HCT116 (cell line): Measurements from ENCODE around the gene ARL4A. TPM values are rescaled to one million over a fixed set of nuclear protein-coding genes. Genes with fewer than 3 reads are reported as not detected.

Source experiments
- ATAC-seq: fragments of 200-7000 bp; cut with Tn5 transposase; 2 replicates; pipeline ENCODE4 v1.9.1; 2020; ENCODE audit warnings: mild to moderate bottlenecking, moderate library complexity
- BruUV-seq: library from RNA; stranded (reverse); fragments of 400-500 nt; replicated peaks from 2 replicates; lab custom pipeline; 2021; lab: Mats Ljungman, UMichigan
- CTCF ChIA-PET: fragments of 300-600 bp; sonication (Branson Sonifier 250); formaldehyde crosslinking; loops from one replicate; lab custom pipeline; 2021; ENCODE audit warnings: antibody characterized with exemption; lab: Charles Lee
- POLR2A ChIA-PET: fragments of 300-600, 350-600 bp; sonication (Branson Sonifier 250); formaldehyde crosslinking; loops from one replicate; lab custom pipeline; 2021; ENCODE audit warnings: antibody characterized with exemption; lab: Charles Lee
- RAD21 ChIA-PET, 2 experiments: fragments of 300-600 bp; sonication (Branson Sonifier 250); formaldehyde crosslinking; loops; one replicate each; lab custom pipeline; 2023; ENCODE audit warnings: low total read pairs in 2 of 2; ENCODE audit not compliant: uncharacterized antibody in 2 of 2, unreplicated experiment in 2 of 2, low non-redundant PET in 1 of 2; lab: Charles Lee
- DNase-seq: peaks from one replicate; pipeline ENCODE4 v3.0.0-alpha.2; 2010; ENCODE audit warnings: low read depth, low spot score
- H2AFZ ChIP-seq: fragments of 200-600 bp; shearing (Covaris generic), sonication (generic); 2 replicates; pipeline ENCODE4 v1.6.1; 2017; ENCODE audit warnings: low read depth, mixed run types, mixed read lengths, antibody characterized with exemption, low read length; ENCODE audit not compliant: poor library complexity, severe bottlenecking
- H3K27ac ChIP-seq: 2 replicates; pipeline ENCODE4 v1.5.1; 2012; ENCODE audit warnings: low read depth, low read length
- H3K27me3 ChIP-seq: fragments of 200-600 bp; sonication (generic); 2 replicates; pipeline ENCODE4 v1.6.1; 2016; ENCODE audit warnings: mixed run types, low read length, mixed read lengths; ENCODE audit not compliant: insufficient read depth
- H3K36me3 ChIP-seq, 2 experiments: fragments of 200-500 bp in 1 of 2; fragments of 200-600 bp in 1 of 2; sonication (Bioruptor generic) in 1 of 2; sonication (generic) in 1 of 2; 2 replicates each; pipeline versions ENCODE4 v1.5.1 to v1.6.1; 2014 to 2016; ENCODE audit warnings: low read length in 2 of 2, inconsistent platforms in 1 of 2, mixed read lengths in 1 of 2, mixed run types in 1 of 2; ENCODE audit not compliant: insufficient read depth in 2 of 2, control insufficient read depth in 1 of 2
- H3K4me1 ChIP-seq, 2 experiments: fragments of 200-600 bp in 1 of 2; sonication (generic) in 1 of 2; 2 replicates each; pipeline versions ENCODE4 v1.5.1 to v1.6.1; 2012 to 2017; ENCODE audit warnings: low read length in 2 of 2, inconsistent platforms in 1 of 2, mild to moderate bottlenecking in 1 of 2, mixed read lengths in 1 of 2, mixed run types in 1 of 2, moderate library complexity in 1 of 2; ENCODE audit not compliant: insufficient read depth in 2 of 2, control insufficient read depth in 1 of 2
- H3K4me2 ChIP-seq: fragments of 200-600 bp; sonication (generic); 2 replicates; pipeline ENCODE4 v1.6.1; 2017; ENCODE audit warnings: mixed run types, low read length, mixed read lengths
- H3K4me3 ChIP-seq, 2 experiments: fragments of 200-600 bp in 1 of 2; sonication (generic) in 1 of 2; replicated peaks in 1 of 2; 2 replicates each; pipeline ENCODE4 v1.5.1; 2011 to 2016; ENCODE audit warnings: low read length in 2 of 2, control low read depth in 1 of 2, low read depth in 1 of 2, mild to moderate bottlenecking in 1 of 2, mixed read lengths in 1 of 2, mixed run types in 1 of 2
- H3K79me2 ChIP-seq: fragments of 200-600 bp; sonication (generic); 2 replicates; pipeline ENCODE4 v1.6.1; 2017; ENCODE audit warnings: mild to moderate bottlenecking, mixed run types, low read length, moderate library complexity, mixed read lengths; ENCODE audit not compliant: insufficient read depth
- H3K9ac ChIP-seq: fragments of 200-600 bp; sonication (generic); 2 replicates; pipeline ENCODE4 v1.6.1; 2016; ENCODE audit warnings: low read length, mixed read lengths
- H3K9me2 ChIP-seq: fragments of 200-600 bp; sonication (generic), shearing (Covaris generic); 2 replicates; pipeline ENCODE4 v1.6.1; 2017; ENCODE audit warnings: mixed run types, mild to moderate bottlenecking, moderate library complexity; ENCODE audit not compliant: insufficient read depth
- H3K9me3 ChIP-seq, 2 experiments: fragments of 200-500 bp in 1 of 2; fragments of 200-600 bp in 1 of 2; sonication (Bioruptor generic) in 1 of 2; sonication (generic) in 1 of 2; 2 replicates each; pipeline ENCODE4 v1.6.1; 2014 to 2017; ENCODE audit warnings: low read length in 2 of 2, mixed read lengths in 2 of 2, inconsistent platforms in 1 of 2, low read depth in 1 of 2, mild to moderate bottlenecking in 1 of 2, mixed run types in 1 of 2, moderate library complexity in 1 of 2; ENCODE audit not compliant: control insufficient read depth in 1 of 2, insufficient read depth in 1 of 2
- H4K20me1 ChIP-seq: fragments of 200-600 bp; sonication (generic), shearing (Covaris generic); 2 replicates; pipeline ENCODE4 v1.6.1; 2017; ENCODE audit warnings: mixed run types, mild to moderate bottlenecking, moderate library complexity; ENCODE audit not compliant: insufficient read depth
- CEBPB ChIP-seq: IDR thresholded peaks from 2 replicates; pipeline ENCODE4 v1.6.1; 2012; ENCODE audit warnings: low read depth
- EGR1 ChIP-seq: IDR thresholded peaks from 2 replicates; pipeline ENCODE4 v1.6.1; 2012; ENCODE audit warnings: low read depth
- ELF1 ChIP-seq: IDR thresholded peaks from 2 replicates; pipeline ENCODE4 v1.6.1; 2012; ENCODE audit warnings: low read depth, borderline replicate concordance
- EZH2 ChIP-seq: fragments of 200-600 bp; sonication (generic); IDR thresholded peaks from 2 replicates; pipeline ENCODE4 v1.6.1; 2017; ENCODE audit warnings: antibody characterized with exemption, mixed run types
- EZH2phosphoT487 ChIP-seq: fragments of 200-600 bp; IDR thresholded peaks from 2 replicates; pipeline ENCODE4 v1.6.1; 2018; ENCODE audit warnings: antibody characterized with exemption, borderline replicate concordance
- JUND ChIP-seq: IDR thresholded peaks from 2 replicates; pipeline ENCODE4 v1.6.1; 2012
- POLR2A ChIP-seq: IDR thresholded peaks from 2 replicates; pipeline ENCODE4 v1.7.0; 2011; ENCODE audit warnings: borderline replicate concordance; ENCODE audit not compliant: insufficient read depth, insufficient read length; ENCODE audit errors: extremely low read depth
- POLR2AphosphoS5 ChIP-seq: IDR thresholded peaks from 2 replicates; pipeline ENCODE4 v1.6.1; 2011; ENCODE audit warnings: mild to moderate bottlenecking, low read depth, low read length, moderate library complexity
- RAD21 ChIP-seq: IDR thresholded peaks from 2 replicates; pipeline ENCODE4 v1.6.1; 2012; ENCODE audit warnings: low read depth, mild to moderate bottlenecking
- SIN3A ChIP-seq: IDR thresholded peaks from 2 replicates; pipeline ENCODE4 v1.6.1; 2012; ENCODE audit warnings: low read depth
- SP1 ChIP-seq: IDR thresholded peaks from 2 replicates; pipeline ENCODE4 v1.6.1; 2012; ENCODE audit warnings: low read depth
- TCF7L2 ChIP-seq: IDR thresholded peaks from 2 replicates; pipeline ENCODE4 v1.7.0; 2011; ENCODE audit warnings: borderline replicate concordance, inconsistent platforms; ENCODE audit not compliant: insufficient read depth, insufficient read length; ENCODE audit errors: extremely low read depth
- YY1 ChIP-seq: IDR thresholded peaks from 2 replicates; pipeline ENCODE4 v1.6.1; 2011; ENCODE audit warnings: low read length, low read depth, moderate library complexity, mild to moderate bottlenecking; ENCODE audit not compliant: insufficient replicate concordance; ENCODE audit errors: extremely low read depth
- ZBTB33 ChIP-seq: IDR thresholded peaks from 2 replicates; pipeline ENCODE4 v1.6.1; 2011; ENCODE audit warnings: mild to moderate bottlenecking, low read length, moderate library complexity; ENCODE audit not compliant: insufficient replicate concordance; ENCODE audit errors: extremely low read depth
- ZFX ChIP-seq: fragments of 450-650 bp; IDR thresholded peaks from 2 replicates; pipeline ENCODE4 v1.6.1; 2017
- ZNF274 ChIP-seq: fragments of 200-500 bp; sonication (Bioruptor generic); IDR thresholded peaks from 2 replicates; pipeline ENCODE4 v1.6.1; 2014; ENCODE audit warnings: mild to moderate bottlenecking, low read depth, low read length, inconsistent platforms
- intact Hi-C: fragments of 100-400 bp; cut with micrococcal nuclease; formaldehyde crosslinking; loops from 2 replicates; pipeline ENCODE4 v1.10.0; 2022
- total RNA-seq: library from RNA; stranded (reverse); gene quantifications from one replicate; pipeline ENCODE4 v1.2.1, GENCODE V29; 2021; ENCODE audit not compliant: unreplicated experiment
- TF ChIP-seq, protein P1 (sequence below): IDR thresholded peaks from 2 replicates; pipeline ENCODE4 v1.6.1; 2012

Gene ARL4A
- total RNA-seq, 1 experiment from 2014 or later = 44.6 TPM

DNA sequence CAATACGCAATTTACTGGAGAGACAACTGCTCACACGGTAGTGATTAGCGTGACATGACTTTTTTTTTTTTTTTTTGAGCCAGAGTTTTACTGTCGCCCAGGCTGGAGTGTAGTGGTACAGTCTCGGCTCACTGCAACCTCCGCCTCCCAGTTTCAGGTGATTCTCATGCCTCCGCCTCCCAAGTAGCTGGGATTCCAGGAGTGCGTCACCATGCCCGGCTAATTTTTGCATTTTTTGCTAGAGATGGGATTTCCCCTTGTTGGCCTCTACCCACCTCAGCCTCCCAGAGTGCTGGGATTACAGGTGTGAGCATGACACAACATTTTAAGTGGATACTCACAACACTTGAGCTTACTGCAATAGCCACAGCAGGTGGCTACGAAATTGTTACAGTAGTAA lies 11.9 kb downstream of the ARL4A start:
- Histone ChIP-seq H3K27ac (no peak overlapping the region), H3K4me3 (no peak overlapping the region), H3K27me3 (no peaks in the 10 kb centered on the region), H3K9ac (no peak overlapping the region), H3K79me2 (peaks cover 26% of the 10 kb centered on the region)
- CTCF ChIA-PET = no interaction called here
- intact Hi-C loops = no loop called here
- no peak for TF ChIP-seq ZNF274
- no peak for TF ChIP-seq SP1
- TF ChIP-seq TCF7L2 = no peak
- TF ChIP-seq ZBTB33 = no peak
- TF ChIP-seq POLR2AphosphoS5 = no peak
- no peak for TF ChIP-seq EZH2phosphoT487
- no peak for TF ChIP-seq JUND
- TF ChIP-seq ZFX = no peak
- no peak for TF ChIP-seq CEBPB
- TF ChIP-seq EZH2 = no peak
- TF ChIP-seq RAD21 = no peak
- no peak for TF ChIP-seq ELF1
- TF ChIP-seq POLR2A = no peak
- no peak for TF ChIP-seq YY1
- no peak for TF ChIP-seq EGR1
- TF ChIP-seq, protein P1, sequence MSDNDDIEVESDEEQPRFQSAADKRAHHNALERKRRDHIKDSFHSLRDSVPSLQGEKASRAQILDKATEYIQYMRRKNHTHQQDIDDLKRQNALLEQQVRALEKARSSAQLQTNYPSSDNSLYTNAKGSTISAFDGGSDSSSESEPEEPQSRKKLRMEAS = no peak
- TF ChIP-seq SIN3A = no peak
- TF ChIP-seq, all 23 proteins: peak for 0
- Histone ChIP-seq H3K9me3 (peaks cover 0 to 11% of the 10 kb centered on the region in 2 experiments; a peak in 1 of 4 replicates), H3K9me2 (no peaks in the 10 kb centered on the region), H3K4me1 (peaks cover 22% of the 10 kb centered on the region in 2 experiments), H3K4me2 (no peak overlapping the region), H3K36me3 (0 out of 4 replicates have a peak, but pooled peaks cover 0 to 6% of the 10 kb centered on the region in 2 experiments), H2AFZ (no peak overlapping the region), H4K20me1 (no peaks in the 10 kb centered on the region)
- RAD21 ChIA-PET = no interaction called here
- POLR2A ChIA-PET = no interaction called here
- ATAC-seq (no peak), DNase-seq (no peak)
- no TSS peak for BruUV-seq
